HepG2 (cell line): ENCODE results near the gene CES2. TPM values are rescaled to one million over a fixed set of nuclear protein-coding genes. Genes with fewer than 3 reads are reported as not detected.
A peak's percentile ranks its signal among the peaks of the same experiment; 100 is the strongest.

Source experiments
- ATAD3A ChIP-seq: sonication (generic); formaldehyde crosslinking; IDR thresholded peaks from 2 replicates; pipeline ENCODE4 v1.4.0; 2020; ENCODE audit warnings: missing genetic modification reagents
- GTF2F1 ChIP-seq: fragments of 150-350 bp; IDR thresholded peaks from 2 replicates; pipeline ENCODE4 v1.6.1; 2014; ENCODE audit warnings: low read length
- HMG20B ChIP-seq: conservative IDR thresholded peaks from 2 replicates; pipeline ENCODE4 v1.6.1; 2016; ENCODE audit warnings: missing genetic modification reagents, missing compliant biosample characterization
- MEF2D ChIP-seq: sonication (generic); formaldehyde crosslinking; IDR thresholded peaks from 2 replicates; pipeline ENCODE4 v1.5.1; 2020; ENCODE audit warnings: mild to moderate bottlenecking, missing genetic modification reagents
- PCBP2 ChIP-seq: fragments of 200-400 bp; formaldehyde crosslinking; optimal IDR thresholded peaks from 2 replicates; pipeline ENCODE3; 2018; ENCODE audit warnings: low read length, low read depth; ENCODE audit not compliant: poor library complexity, severe bottlenecking
- RBFOX2 ChIP-seq: fragments of 200-400 bp; formaldehyde crosslinking; IDR thresholded peaks from 2 replicates; pipeline ENCODE4 v1.6.1; 2017; ENCODE audit warnings: low read depth, mild to moderate bottlenecking, low read length
- ZNF136 ChIP-seq: sonication (generic); formaldehyde crosslinking; IDR thresholded peaks from 2 replicates; pipeline ENCODE4 v1.8.1; 2022; ENCODE audit warnings: low read depth, mild to moderate bottlenecking, moderate library complexity, missing genetic modification reagents
- ZNF30 ChIP-seq: sonication (generic); formaldehyde crosslinking; IDR thresholded peaks from 2 replicates; pipeline ENCODE4 v1.5.0; 2020; ENCODE audit warnings: mild to moderate bottlenecking, missing genetic modification reagents
- polyA plus RNA-seq, 8 experiments: library from polyadenylated mRNA; depleted of rRNA in 3 of 8; stranded (reverse) in 7 of 8; unstranded in 1 of 8; fragments of >200 nt; fragmentation: Illumina TruSeq in 4 of 8; extraction: Trizol in 4 of 8; gene quantifications; 2 replicates each; pipeline versions ENCODE4 v1.2.1 to v1.2.3, GENCODE V29; 2011 to 2016; ENCODE audit warnings: low read depth in 4 of 8, missing spikeins in 1 of 8, mixed read lengths in 1 of 8; ENCODE audit not compliant: insufficient read depth in 1 of 8
- total RNA-seq, 5 experiments: library from RNA; depleted of rRNA; stranded (reverse); fragments of >200 nt; fragmentation: Illumina TruSeq; extraction: Trizol; gene quantifications; 2 replicates each; pipeline ENCODE4 v1.2.3, GENCODE V29; 2016; ENCODE audit warnings: low read depth in 1 of 5
- TF ChIP-seq, protein P1 (sequence below): sonication (generic); formaldehyde crosslinking; IDR thresholded peaks from 2 replicates; pipeline ENCODE4 v1.5.0; 2020; ENCODE audit warnings: missing genetic modification reagents
- TF ChIP-seq, protein P2 (sequence below): sonication (generic); formaldehyde crosslinking; IDR thresholded peaks from 2 replicates; pipeline ENCODE4 v1.4.0; 2020; ENCODE audit warnings: mild to moderate bottlenecking, missing genetic modification reagents
- TF ChIP-seq, protein P3 (sequence below): sonication (generic); formaldehyde crosslinking; IDR thresholded peaks from 2 replicates; pipeline ENCODE4 v1.9.0; 2021; ENCODE audit warnings: mild to moderate bottlenecking, missing genetic modification reagents
- TF ChIP-seq, protein P4 (sequence below): sonication (generic); formaldehyde crosslinking; IDR thresholded peaks from 2 replicates; pipeline ENCODE4 v1.9.0; 2021; ENCODE audit warnings: missing genetic modification reagents, borderline replicate concordance
- TF ChIP-seq, protein P5 (sequence below): sonication (generic); formaldehyde crosslinking; conservative IDR thresholded peaks from 2 replicates; pipeline ENCODE4 v1.4.0; 2020; ENCODE audit warnings: mild to moderate bottlenecking, missing genetic modification reagents, moderate library complexity

Gene CES2
- total and polyA plus RNA-seq, 2 of the 13 experiments (the other 11 are each of a cell fraction or from before 2014, with no cell fraction given): 50.6 to 63.8 TPM

DNA sequence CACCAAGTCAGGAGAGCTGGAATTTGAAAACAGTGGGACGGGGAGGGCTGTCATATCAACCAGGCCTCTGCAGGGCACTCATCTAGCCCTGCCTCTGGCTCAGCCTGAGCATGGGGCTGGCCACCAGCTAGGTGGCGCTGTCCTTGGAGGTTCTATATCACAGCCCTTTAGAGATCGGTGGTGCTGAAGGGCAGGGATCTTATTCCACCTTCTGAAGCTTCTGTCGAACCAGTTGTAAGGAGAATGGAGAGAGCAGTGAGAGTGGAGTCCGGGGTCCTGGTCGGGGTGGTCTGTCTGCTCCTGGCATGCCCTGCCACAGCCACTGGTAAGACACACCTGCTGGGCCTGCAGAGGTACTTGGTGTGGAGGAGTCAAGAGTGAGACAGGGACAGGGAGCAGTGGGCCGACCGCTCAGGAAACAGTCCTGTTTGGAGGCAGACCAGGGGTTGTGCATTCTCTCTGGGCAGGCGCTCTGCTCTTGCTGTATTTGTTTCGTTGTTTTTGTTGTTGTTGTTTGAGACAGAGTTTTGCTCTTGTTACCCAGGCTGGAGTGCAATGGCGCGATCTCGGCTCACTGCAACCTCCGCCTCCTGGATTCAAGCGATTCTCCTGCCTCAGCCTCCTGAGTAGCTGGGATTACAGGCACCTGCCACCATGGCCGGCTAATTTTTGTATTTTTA lies 25.9 kb downstream of the CES2 start, which contains the start of gene CES3 (continued):
- TF ChIP-seq, protein P1, sequence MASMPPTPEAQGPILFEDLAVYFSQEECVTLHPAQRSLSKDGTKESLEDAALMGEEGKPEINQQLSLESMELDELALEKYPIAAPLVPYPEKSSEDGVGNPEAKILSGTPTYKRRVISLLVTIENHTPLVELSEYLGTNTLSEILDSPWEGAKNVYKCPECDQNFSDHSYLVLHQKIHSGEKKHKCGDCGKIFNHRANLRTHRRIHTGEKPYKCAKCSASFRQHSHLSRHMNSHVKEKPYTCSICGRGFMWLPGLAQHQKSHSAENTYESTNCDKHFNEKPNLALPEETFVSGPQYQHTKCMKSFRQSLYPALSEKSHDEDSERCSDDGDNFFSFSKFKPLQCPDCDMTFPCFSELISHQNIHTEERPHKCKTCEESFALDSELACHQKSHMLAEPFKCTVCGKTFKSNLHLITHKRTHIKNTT (CRISPR knock-in tag): no peak
- no peak for TF ChIP-seq ZNF136
- no peak for TF ChIP-seq ATAD3A (CRISPR knock-in tag)
- TF ChIP-seq PCBP2: no peak
- TF ChIP-seq, protein P2, sequence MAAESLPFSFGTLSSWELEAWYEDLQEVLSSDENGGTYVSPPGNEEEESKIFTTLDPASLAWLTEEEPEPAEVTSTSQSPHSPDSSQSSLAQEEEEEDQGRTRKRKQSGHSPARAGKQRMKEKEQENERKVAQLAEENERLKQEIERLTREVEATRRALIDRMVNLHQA (CRISPR knock-in tag): no peak
- no peak for TF ChIP-seq RBFOX2
- TF ChIP-seq, protein P3, sequence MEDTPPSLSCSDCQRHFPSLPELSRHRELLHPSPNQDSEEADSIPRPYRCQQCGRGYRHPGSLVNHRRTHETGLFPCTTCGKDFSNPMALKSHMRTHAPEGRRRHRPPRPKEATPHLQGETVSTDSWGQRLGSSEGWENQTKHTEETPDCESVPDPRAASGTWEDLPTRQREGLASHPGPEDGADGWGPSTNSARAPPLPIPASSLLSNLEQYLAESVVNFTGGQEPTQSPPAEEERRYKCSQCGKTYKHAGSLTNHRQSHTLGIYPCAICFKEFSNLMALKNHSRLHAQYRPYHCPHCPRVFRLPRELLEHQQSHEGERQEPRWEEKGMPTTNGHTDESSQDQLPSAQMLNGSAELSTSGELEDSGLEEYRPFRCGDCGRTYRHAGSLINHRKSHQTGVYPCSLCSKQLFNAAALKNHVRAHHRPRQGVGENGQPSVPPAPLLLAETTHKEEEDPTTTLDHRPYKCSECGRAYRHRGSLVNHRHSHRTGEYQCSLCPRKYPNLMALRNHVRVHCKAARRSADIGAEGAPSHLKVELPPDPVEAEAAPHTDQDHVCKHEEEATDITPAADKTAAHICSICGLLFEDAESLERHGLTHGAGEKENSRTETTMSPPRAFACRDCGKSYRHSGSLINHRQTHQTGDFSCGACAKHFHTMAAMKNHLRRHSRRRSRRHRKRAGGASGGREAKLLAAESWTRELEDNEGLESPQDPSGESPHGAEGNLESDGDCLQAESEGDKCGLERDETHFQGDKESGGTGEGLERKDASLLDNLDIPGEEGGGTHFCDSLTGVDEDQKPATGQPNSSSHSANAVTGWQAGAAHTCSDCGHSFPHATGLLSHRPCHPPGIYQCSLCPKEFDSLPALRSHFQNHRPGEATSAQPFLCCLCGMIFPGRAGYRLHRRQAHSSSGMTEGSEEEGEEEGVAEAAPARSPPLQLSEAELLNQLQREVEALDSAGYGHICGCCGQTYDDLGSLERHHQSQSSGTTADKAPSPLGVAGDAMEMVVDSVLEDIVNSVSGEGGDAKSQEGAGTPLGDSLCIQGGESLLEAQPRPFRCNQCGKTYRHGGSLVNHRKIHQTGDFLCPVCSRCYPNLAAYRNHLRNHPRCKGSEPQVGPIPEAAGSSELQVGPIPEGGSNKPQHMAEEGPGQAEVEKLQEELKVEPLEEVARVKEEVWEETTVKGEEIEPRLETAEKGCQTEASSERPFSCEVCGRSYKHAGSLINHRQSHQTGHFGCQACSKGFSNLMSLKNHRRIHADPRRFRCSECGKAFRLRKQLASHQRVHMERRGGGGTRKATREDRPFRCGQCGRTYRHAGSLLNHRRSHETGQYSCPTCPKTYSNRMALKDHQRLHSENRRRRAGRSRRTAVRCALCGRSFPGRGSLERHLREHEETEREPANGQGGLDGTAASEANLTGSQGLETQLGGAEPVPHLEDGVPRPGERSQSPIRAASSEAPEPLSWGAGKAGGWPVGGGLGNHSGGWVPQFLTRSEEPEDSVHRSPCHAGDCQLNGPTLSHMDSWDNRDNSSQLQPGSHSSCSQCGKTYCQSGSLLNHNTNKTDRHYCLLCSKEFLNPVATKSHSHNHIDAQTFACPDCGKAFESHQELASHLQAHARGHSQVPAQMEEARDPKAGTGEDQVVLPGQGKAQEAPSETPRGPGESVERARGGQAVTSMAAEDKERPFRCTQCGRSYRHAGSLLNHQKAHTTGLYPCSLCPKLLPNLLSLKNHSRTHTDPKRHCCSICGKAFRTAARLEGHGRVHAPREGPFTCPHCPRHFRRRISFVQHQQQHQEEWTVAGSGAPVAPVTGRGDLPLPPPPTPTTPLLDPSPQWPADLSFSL (CRISPR knock-in tag): no peak
- TF ChIP-seq, protein P4, sequence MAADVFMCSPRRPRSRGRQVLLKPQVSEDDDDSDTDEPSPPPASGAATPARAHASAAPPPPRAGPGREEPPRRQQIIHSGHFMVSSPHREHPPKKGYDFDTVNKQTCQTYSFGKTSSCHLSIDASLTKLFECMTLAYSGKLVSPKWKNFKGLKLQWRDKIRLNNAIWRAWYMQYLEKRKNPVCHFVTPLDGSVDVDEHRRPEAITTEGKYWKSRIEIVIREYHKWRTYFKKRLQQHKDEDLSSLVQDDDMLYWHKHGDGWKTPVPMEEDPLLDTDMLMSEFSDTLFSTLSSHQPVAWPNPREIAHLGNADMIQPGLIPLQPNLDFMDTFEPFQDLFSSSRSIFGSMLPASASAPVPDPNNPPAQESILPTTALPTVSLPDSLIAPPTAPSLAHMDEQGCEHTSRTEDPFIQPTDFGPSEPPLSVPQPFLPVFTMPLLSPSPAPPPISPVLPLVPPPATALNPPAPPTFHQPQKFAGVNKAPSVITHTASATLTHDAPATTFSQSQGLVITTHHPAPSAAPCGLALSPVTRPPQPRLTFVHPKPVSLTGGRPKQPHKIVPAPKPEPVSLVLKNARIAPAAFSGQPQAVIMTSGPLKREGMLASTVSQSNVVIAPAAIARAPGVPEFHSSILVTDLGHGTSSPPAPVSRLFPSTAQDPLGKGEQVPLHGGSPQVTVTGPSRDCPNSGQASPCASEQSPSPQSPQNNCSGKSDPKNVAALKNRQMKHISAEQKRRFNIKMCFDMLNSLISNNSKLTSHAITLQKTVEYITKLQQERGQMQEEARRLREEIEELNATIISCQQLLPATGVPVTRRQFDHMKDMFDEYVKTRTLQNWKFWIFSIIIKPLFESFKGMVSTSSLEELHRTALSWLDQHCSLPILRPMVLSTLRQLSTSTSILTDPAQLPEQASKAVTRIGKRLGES (CRISPR knock-in tag): no peak
- no peak for TF ChIP-seq ZNF30
- 0 out of 2 replicates have a peak, but pooled peaks have one; percentile 42 for TF ChIP-seq MEF2D (CRISPR knock-in tag)
- TF ChIP-seq, protein P5, sequence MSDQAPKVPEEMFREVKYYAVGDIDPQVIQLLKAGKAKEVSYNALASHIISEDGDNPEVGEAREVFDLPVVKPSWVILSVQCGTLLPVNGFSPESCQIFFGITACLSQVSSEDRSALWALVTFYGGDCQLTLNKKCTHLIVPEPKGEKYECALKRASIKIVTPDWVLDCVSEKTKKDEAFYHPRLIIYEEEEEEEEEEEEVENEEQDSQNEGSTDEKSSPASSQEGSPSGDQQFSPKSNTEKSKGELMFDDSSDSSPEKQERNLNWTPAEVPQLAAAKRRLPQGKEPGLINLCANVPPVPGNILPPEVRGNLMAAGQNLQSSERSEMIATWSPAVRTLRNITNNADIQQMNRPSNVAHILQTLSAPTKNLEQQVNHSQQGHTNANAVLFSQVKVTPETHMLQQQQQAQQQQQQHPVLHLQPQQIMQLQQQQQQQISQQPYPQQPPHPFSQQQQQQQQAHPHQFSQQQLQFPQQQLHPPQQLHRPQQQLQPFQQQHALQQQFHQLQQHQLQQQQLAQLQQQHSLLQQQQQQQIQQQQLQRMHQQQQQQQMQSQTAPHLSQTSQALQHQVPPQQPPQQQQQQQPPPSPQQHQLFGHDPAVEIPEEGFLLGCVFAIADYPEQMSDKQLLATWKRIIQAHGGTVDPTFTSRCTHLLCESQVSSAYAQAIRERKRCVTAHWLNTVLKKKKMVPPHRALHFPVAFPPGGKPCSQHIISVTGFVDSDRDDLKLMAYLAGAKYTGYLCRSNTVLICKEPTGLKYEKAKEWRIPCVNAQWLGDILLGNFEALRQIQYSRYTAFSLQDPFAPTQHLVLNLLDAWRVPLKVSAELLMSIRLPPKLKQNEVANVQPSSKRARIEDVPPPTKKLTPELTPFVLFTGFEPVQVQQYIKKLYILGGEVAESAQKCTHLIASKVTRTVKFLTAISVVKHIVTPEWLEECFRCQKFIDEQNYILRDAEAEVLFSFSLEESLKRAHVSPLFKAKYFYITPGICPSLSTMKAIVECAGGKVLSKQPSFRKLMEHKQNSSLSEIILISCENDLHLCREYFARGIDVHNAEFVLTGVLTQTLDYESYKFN (CRISPR knock-in tag): 0 out of 2 replicates have a peak, but pooled peaks have one; percentile 15
- no peak for TF ChIP-seq HMG20B
- TF ChIP-seq GTF2F1: no peak
